HG02763 (cell line): ENCODE data around the gene VSNL1.

Experiments
- ATAC-seq: cut with Tn5 transposase; IDR thresholded peaks from one replicate; pipeline ENCODE4 v1.9.1; 2021; ENCODE audit warnings: mild to moderate bottlenecking, moderate library complexity; ENCODE audit not compliant: unreplicated experiment

The VSNL1 gene

GRCh38 chr2:17688600-17688999 is 148.1 kb downstream of the VSNL1 start:
- ATAC-seq: no peak

- no peak for ATAC-seq
Measured at GRCh38 chr2:17689010-17689409, 148.5 kb downstream of the VSNL1 start.

GRCh38 chr2:17690776-17691175 is 150.3 kb downstream of the VSNL1 start:
- ATAC-seq: no peak
